ENCODE measurements around the gene ARHGAP26. TPM values are rescaled to one million over a fixed set of nuclear protein-coding genes. Genes with fewer than 3 reads are reported as not detected.

ARHGAP26 gene
- total RNA-seq, 1 experiment from 2014 or later = 54.3 TPM

- Mint-ChIP-seq H3K27me3 (ENCODE audit: insufficient read depth, unreplicated experiment) (no peaks in the 10 kb centered on the region), H3K27ac (ENCODE audit: low read depth, unreplicated experiment) (no peak overlapping the region), H3K4me1 (ENCODE audit: insufficient read depth, unreplicated experiment) (peaks cover 5% of the 10 kb centered on the region), H3K4me3 (ENCODE audit: unreplicated experiment) (no peak overlapping the region), H3K9me3 (ENCODE audit: unreplicated experiment) (no peaks in the 10 kb centered on the region), H3K36me3 (ENCODE audit: insufficient read depth, unreplicated experiment) (no peaks in the 10 kb centered on the region)
- ChIA-PET CTCF (interaction anchor here (1.6 kb wide), 1 partner anchor 76 kb away, joined by 6 read pairs; no protein-coding TSS in a partner anchor), POLR2A (no interaction called here)
- BruUV-seq (replicated peaks) = no TSS peak
- TF ChIP-seq CTCF (IDR thresholded peaks at IDR 0.05; ENCODE audit: unreplicated experiment) = no peak
- no peak for DNase-seq (ENCODE audit: unreplicated experiment)
- intact Hi-C loops (cut with micrococcal nuclease) = no loop called here
These were observed 19.0 kb downstream of the ARHGAP26 start for GRCh38 chr5:142789206-142789605.

- no TSS peak for BruUV-seq (replicated peaks)
These were observed 22.1 kb downstream of the ARHGAP26 start for GRCh38 chr5:142792012-142792864.

GRCh38 chr5:142792865-142793232, 22.7 kb downstream of the ARHGAP26 start:
- intact Hi-C loops (cut with micrococcal nuclease) = no loop called here
- no TSS peak for BruUV-seq (replicated peaks)
- no peak for TF ChIP-seq CTCF (IDR thresholded peaks at IDR 0.05; ENCODE audit: unreplicated experiment)
- H3K27me3 Mint-ChIP-seq (ENCODE audit: insufficient read depth, unreplicated experiment) = no peaks in the 10 kb centered on the region
- no peaks in the 10 kb centered on the region for H3K9me3 Mint-ChIP-seq (ENCODE audit: unreplicated experiment)
- no peak overlapping the region for H3K27ac Mint-ChIP-seq (ENCODE audit: low read depth, unreplicated experiment)
- no peaks in the 10 kb centered on the region for H3K36me3 Mint-ChIP-seq (ENCODE audit: insufficient read depth, unreplicated experiment)
- ChIA-PET POLR2A (interaction anchor here (0.6 kb wide), 1 partner anchor 608 kb away, joined by 3 read pairs; no protein-coding TSS in a partner anchor), CTCF (interaction anchor here (0.8 to 1.5 kb wide), 2 partner anchors 9 to 25 kb away, joined by 4 to 5 read pairs; no protein-coding TSS in a partner anchor)
- H3K4me3 Mint-ChIP-seq (ENCODE audit: unreplicated experiment) = no peak overlapping the region
- no peaks in the 10 kb centered on the region for H3K4me1 Mint-ChIP-seq (ENCODE audit: insufficient read depth, unreplicated experiment)
- no peak for DNase-seq (ENCODE audit: unreplicated experiment)

More at GRCh38 chr5:142792012-142792864, 22.1 kb downstream of the ARHGAP26 start:
- Mint-ChIP-seq H3K4me1 (ENCODE audit: insufficient read depth, unreplicated experiment) (no peaks in the 10 kb centered on the region), H3K27ac (ENCODE audit: low read depth, unreplicated experiment) (no peak overlapping the region), H3K9me3 (ENCODE audit: unreplicated experiment) (no peaks in the 10 kb centered on the region), H3K4me3 (ENCODE audit: unreplicated experiment) (no peak overlapping the region), H3K27me3 (ENCODE audit: insufficient read depth, unreplicated experiment) (no peaks in the 10 kb centered on the region), H3K36me3 (ENCODE audit: insufficient read depth, unreplicated experiment) (no peaks in the 10 kb centered on the region)
- ChIA-PET POLR2A (interaction anchor here (0.6 kb wide), 2 partner anchors 81 to 608 kb away, joined by 3 read pairs; no protein-coding TSS in a partner anchor), CTCF (interaction anchor here (0.8 to 1.5 kb wide), 2 partner anchors 8 to 25 kb away, joined by 4 to 5 read pairs; no protein-coding TSS in a partner anchor)
- TF ChIP-seq CTCF (IDR thresholded peaks at IDR 0.05; ENCODE audit: unreplicated experiment) = no peak
- intact Hi-C loops (cut with micrococcal nuclease) = no loop called here
- no peak for DNase-seq (ENCODE audit: unreplicated experiment)

GRCh38 chr5:142794537-142794936, 24.4 kb downstream of the ARHGAP26 start:
- CTCF ChIA-PET = no interaction called here
- POLR2A ChIA-PET = interaction anchor here (0.6 kb wide), 1 partner anchor 27 kb away, joined by 3 read pairs; no protein-coding TSS in a partner anchor
- Mint-ChIP-seq H3K27ac (ENCODE audit: low read depth, unreplicated experiment) (no peak overlapping the region), H3K36me3 (ENCODE audit: insufficient read depth, unreplicated experiment) (no peaks in the 10 kb centered on the region), H3K4me3 (ENCODE audit: unreplicated experiment) (no peak overlapping the region), H3K9me3 (ENCODE audit: unreplicated experiment) (no peaks in the 10 kb centered on the region), H3K4me1 (ENCODE audit: insufficient read depth, unreplicated experiment) (peaks cover 4% of the 10 kb centered on the region), H3K27me3 (ENCODE audit: insufficient read depth, unreplicated experiment) (no peaks in the 10 kb centered on the region)
- no TSS peak for BruUV-seq (replicated peaks)
- TF ChIP-seq CTCF (IDR thresholded peaks at IDR 0.05; ENCODE audit: unreplicated experiment) = no peak
- intact Hi-C loops (cut with micrococcal nuclease) = no loop called here
- no peak for DNase-seq (ENCODE audit: unreplicated experiment)

All from MCF 10A (cell line).